Measurements from ENCODE around the gene NAP1L4. TPM values are rescaled to one million over a fixed set of nuclear protein-coding genes. Genes with fewer than 3 reads are reported as not detected.

Gene NAP1L4
- total RNA-seq, 1 experiment from 2014 or later = 189 TPM

DNA sequence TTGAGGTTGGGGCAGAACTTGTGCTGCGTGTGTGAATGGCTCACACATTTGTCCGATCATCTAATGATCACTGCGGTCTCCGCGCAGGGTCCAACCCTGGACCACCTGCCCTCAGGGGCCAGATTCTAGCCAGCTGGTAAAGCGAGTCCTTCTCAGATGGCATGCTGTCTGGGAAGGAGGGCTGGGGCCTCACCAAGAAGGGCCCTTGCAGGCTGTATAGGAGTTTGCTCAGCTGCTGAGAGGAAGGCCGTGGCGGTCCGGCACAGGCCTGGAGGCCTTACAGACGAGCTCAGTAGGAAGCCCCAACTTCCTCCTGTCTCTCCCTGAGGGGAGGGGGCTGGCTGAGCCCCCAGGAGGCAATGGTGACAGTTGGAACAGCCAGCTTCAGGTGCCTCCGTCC, 76.7 kb downstream of the NAP1L4 start:
- no peaks in the 10 kb centered on the region for H3K9me3 Mint-ChIP-seq
- no peak overlapping the region for H3K27ac Mint-ChIP-seq
- DNase-seq (ENCODE audit: low spot score) = no peak
- no peak for ATAC-seq
- H3K27me3 Mint-ChIP-seq (ENCODE audit: low read depth) = peaks cover 2% of the 10 kb centered on the region
- TF ChIP-seq, protein P1, sequence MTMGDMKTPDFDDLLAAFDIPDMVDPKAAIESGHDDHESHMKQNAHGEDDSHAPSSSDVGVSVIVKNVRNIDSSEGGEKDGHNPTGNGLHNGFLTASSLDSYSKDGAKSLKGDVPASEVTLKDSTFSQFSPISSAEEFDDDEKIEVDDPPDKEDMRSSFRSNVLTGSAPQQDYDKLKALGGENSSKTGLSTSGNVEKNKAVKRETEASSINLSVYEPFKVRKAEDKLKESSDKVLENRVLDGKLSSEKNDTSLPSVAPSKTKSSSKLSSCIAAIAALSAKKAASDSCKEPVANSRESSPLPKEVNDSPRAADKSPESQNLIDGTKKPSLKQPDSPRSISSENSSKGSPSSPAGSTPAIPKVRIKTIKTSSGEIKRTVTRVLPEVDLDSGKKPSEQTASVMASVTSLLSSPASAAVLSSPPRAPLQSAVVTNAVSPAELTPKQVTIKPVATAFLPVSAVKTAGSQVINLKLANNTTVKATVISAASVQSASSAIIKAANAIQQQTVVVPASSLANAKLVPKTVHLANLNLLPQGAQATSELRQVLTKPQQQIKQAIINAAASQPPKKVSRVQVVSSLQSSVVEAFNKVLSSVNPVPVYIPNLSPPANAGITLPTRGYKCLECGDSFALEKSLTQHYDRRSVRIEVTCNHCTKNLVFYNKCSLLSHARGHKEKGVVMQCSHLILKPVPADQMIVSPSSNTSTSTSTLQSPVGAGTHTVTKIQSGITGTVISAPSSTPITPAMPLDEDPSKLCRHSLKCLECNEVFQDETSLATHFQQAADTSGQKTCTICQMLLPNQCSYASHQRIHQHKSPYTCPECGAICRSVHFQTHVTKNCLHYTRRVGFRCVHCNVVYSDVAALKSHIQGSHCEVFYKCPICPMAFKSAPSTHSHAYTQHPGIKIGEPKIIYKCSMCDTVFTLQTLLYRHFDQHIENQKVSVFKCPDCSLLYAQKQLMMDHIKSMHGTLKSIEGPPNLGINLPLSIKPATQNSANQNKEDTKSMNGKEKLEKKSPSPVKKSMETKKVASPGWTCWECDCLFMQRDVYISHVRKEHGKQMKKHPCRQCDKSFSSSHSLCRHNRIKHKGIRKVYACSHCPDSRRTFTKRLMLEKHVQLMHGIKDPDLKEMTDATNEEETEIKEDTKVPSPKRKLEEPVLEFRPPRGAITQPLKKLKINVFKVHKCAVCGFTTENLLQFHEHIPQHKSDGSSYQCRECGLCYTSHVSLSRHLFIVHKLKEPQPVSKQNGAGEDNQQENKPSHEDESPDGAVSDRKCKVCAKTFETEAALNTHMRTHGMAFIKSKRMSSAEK (CRISPR knock-in tag; IDR thresholded peaks at IDR 0.05; ENCODE audit: borderline replicate concordance) = no peak
- TF ChIP-seq, protein P2, sequence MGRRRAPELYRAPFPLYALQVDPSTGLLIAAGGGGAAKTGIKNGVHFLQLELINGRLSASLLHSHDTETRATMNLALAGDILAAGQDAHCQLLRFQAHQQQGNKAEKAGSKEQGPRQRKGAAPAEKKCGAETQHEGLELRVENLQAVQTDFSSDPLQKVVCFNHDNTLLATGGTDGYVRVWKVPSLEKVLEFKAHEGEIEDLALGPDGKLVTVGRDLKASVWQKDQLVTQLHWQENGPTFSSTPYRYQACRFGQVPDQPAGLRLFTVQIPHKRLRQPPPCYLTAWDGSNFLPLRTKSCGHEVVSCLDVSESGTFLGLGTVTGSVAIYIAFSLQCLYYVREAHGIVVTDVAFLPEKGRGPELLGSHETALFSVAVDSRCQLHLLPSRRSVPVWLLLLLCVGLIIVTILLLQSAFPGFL (CRISPR knock-in tag; IDR thresholded peaks at IDR 0.05; ENCODE audit: borderline replicate concordance) = no peak
- TF ChIP-seq RORB (CRISPR knock-in tag; IDR thresholded peaks at IDR 0.05) (no peak), SP1 (CRISPR knock-in tag; conservative IDR thresholded peaks at IDR 0.05) (no peak), IRF1 (CRISPR knock-in tag; IDR thresholded peaks at IDR 0.05) (no peak), ZBTB43 (CRISPR knock-in tag; IDR thresholded peaks at IDR 0.05) (no peak), NR3C1 (CRISPR knock-in tag; conservative IDR thresholded peaks at IDR 0.05; ENCODE audit: low read depth) (no peak), GTF2I (CRISPR knock-in tag; conservative IDR thresholded peaks at IDR 0.05) (no peak), TP53 (CRISPR knock-in tag; IDR thresholded peaks at IDR 0.05) (no peak), ZNF281 (CRISPR knock-in tag; IDR thresholded peaks at IDR 0.05) (no peak)
- TF ChIP-seq, protein P3, sequence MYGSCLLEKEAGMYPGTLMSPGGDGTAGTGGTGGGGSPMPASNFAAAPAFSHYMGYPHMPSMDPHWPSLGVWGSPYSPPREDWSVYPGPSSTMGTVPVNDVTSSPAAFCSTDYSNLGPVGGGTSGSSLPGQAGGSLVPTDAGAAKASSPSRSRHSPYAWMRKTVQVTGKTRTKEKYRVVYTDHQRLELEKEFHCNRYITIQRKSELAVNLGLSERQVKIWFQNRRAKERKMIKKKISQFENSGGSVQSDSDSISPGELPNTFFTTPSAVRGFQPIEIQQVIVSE (CRISPR knock-in tag; IDR thresholded peaks at IDR 0.05; ENCODE audit: borderline replicate concordance) = no peak
- ChIA-PET POLR2A (no interaction called here), CTCF (interaction anchor here (2.7 kb wide), 1 partner anchor 23 kb away, joined by 12 read pairs; no protein-coding TSS in a partner anchor)
- H3K36me3 Mint-ChIP-seq = no peaks in the 10 kb centered on the region
- no peaks in the 10 kb centered on the region for H3K4me1 Mint-ChIP-seq
- no peak overlapping the region for H3K4me3 Mint-ChIP-seq

GRCh38 chr11:2914455-2915195, 77.5 kb downstream of the NAP1L4 start:
- CTCF ChIA-PET = interaction anchor here (2.7 kb wide), 1 partner anchor 22 kb away, joined by 12 read pairs; no protein-coding TSS in a partner anchor
- Mint-ChIP-seq H3K27me3 (ENCODE audit: low read depth) (peaks cover 9% of the 10 kb centered on the region), H3K9me3 (no peaks in the 10 kb centered on the region), H3K4me3 (no peak overlapping the region), H3K4me1 (no peaks in the 10 kb centered on the region), H3K36me3 (no peaks in the 10 kb centered on the region), H3K27ac (no peak overlapping the region)
- no peak for ATAC-seq
- DNase-seq (ENCODE audit: low spot score) = no peak
- POLR2A ChIA-PET = no interaction called here
- TF ChIP-seq ATF2 (CRISPR knock-in tag; IDR thresholded peaks at IDR 0.05; ENCODE audit: borderline replicate concordance, low read depth) (no peak), IRF1 (CRISPR knock-in tag; IDR thresholded peaks at IDR 0.05) (no peak), SMAD4 (CRISPR knock-in tag; IDR thresholded peaks at IDR 0.05) (no peak), ZNF423 (CRISPR knock-in tag; IDR thresholded peaks at IDR 0.05) (no peak), MYBL2 (CRISPR knock-in tag; IDR thresholded peaks at IDR 0.05) (no peak), GABPB1 (CRISPR knock-in tag; IDR thresholded peaks at IDR 0.05) (no peak)
- TF ChIP-seq, protein P4, sequence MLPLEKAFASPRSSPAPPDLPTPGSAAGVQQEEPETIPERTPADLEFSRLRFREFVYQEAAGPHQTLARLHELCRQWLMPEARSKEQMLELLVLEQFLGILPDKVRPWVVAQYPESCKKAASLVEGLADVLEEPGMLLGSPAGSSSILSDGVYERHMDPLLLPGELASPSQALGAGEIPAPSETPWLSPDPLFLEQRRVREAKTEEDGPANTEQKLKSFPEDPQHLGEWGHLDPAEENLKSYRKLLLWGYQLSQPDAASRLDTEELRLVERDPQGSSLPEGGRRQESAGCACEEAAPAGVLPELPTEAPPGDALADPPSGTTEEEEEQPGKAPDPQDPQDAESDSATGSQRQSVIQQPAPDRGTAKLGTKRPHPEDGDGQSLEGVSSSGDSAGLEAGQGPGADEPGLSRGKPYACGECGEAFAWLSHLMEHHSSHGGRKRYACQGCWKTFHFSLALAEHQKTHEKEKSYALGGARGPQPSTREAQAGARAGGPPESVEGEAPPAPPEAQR (CRISPR knock-in tag; IDR thresholded peaks at IDR 0.05) = no peak

Measured in WTC11 (cell line).